Stimulated activated CD8-positive, alpha-beta memory T cell treated with anti-CD3 and anti-CD28 coated beads, Interleukin-15, amount 100 ng/mL, for 24 hours (primary cell): ENCODE results near the gene ARID1A.

Experiments used
- DNase-seq: peaks from one replicate; pipeline ENCODE4 v3.0.0-alpha.2; 2020; ENCODE audit warnings: low read depth

The ARID1A gene

DNA sequence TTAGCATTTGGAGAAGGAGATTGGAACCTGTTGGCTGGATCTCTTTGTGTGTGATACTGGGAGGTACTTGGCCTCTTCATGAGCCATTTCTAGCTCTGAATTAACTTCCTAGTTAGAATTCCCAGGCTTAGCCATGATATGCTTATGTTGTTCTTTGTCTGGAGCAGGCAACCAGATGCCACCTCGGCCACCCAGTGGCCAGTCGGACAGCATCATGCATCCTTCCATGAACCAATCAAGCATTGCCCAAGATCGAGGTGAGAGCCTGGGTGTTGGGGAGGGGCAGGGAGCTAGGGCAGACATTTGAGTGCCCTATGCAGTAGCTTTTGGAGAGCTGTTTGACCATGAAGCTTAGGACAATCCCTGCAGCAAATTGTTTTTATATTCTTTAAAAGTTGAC, 65.4 kb downstream of the ARID1A start:
- DNase-seq: no peak

- DNase-seq: no peak
Observed at GRCh38 chr1:26767714-26768113, 71.9 kb downstream of the ARID1A start.

GRCh38 chr1:26768755-26769154, 72.9 kb downstream of the ARID1A start:
- DNase-seq: no peak

DNA sequence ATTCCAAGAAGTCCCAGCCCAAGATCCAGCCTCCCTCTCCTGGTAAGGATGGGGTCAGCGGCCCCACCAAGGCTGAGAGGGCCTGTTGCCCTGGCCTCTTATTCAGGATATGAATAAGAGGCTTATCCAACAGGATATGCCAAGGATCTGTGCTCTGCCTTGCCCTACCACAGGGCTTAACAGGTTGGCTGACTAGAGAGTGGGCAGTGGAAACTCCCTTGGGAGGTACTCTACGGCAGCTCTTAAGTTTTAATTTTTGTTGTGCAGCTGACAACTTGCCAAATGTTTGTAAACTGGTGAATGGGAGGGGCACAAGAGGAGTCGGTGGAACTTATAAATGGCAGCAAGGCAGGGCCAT, 75.4 kb downstream of the ARID1A start:
- no peak for DNase-seq

DNA sequence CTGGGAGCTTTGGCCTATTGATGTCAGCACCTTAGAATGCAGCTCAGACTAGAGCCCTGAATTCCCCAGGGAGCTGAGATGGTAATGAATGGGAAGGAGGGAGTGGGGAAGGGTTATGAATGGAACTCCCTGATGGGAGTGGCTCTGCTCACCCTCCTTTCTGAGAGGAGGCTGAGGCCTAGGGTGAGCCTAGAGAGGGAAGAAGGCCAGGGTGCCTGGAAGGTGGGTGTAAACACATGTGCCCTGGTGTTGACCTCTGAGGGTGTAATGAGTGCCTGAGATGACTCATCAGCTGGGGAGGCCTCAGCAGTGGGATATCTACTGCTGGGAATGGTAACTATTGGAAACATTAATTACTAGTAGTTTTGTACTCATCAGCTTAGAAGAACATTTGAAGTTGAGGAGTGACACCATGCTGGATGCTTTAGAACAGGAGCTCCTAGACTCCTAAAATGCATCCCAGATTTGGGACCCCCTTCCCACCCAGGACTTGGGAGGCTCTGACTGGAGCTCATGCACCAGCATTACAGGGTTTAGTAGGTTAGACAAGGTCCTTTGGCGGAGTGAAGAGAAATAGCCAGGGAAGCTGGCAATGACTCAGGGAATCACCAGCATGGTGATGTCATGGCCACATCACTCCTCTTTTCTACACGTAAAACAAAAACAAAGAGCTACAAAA, 76.0 kb downstream of the ARID1A start:
- no peak for DNase-seq

DNA sequence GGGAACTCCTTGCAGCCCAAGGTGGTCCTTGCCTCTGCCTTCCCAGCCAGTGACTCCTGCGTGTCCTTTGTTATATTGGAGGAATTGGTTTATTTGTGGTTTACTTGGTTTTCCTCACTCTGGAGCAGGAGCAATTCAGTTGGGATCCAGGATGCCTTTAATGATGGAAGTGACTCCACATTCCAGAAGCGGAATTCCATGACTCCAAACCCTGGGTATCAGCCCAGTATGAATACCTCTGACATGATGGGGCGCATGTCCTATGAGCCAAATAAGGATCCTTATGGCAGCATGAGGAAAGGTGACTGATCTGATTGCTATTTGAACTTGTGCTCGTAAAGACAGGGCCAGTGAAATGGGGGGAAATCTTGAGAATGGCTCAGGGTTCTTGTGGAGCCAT, 76.9 kb downstream of the ARID1A start:
- DNase-seq: no peak

DNA sequence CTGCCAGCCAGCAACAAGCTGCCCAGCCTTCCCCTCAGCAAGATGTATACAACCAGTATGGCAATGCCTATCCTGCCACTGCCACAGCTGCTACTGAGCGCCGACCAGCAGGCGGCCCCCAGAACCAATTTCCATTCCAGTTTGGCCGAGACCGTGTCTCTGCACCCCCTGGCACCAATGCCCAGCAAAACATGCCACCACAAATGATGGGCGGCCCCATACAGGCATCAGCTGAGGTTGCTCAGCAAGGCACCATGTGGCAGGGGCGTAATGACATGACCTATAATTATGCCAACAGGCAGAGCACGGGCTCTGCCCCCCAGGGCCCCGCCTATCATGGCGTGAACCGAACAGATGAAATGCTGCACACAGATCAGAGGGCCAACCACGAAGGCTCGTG, 78.6 kb downstream of the ARID1A start:
- no peak for DNase-seq

- DNase-seq: no peak
Observed at GRCh38 chr1:26775666-26776065, 79.9 kb downstream of the ARID1A start.

DNA sequence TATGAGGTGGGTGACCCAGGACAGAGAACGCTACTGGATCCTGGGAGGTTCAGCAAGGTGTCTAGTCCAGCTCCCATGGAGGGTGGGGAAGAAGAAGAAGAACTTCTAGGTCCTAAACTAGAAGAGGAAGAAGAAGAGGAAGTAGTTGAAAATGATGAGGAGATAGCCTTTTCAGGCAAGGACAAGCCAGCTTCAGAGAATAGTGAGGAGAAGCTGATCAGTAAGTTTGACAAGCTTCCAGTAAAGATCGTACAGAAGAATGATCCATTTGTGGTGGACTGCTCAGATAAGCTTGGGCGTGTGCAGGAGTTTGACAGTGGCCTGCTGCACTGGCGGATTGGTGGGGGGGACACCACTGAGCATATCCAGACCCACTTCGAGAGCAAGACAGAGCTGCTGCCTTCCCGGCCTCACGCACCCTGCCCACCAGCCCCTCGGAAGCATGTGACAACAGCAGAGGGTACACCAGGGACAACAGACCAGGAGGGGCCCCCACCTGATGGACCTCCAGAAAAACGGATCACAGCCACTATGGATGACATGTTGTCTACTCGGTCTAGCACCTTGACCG, 83.4 kb downstream of the ARID1A start:
- no peak for DNase-seq

- no peak for DNase-seq
Observed at GRCh38 chr1:26780344-26780957, 84.6 kb downstream of the ARID1A start.

GRCh38 chr1:26781206-26781825, 85.5 kb downstream of the ARID1A start:
- DNase-seq: no peak

DNA sequence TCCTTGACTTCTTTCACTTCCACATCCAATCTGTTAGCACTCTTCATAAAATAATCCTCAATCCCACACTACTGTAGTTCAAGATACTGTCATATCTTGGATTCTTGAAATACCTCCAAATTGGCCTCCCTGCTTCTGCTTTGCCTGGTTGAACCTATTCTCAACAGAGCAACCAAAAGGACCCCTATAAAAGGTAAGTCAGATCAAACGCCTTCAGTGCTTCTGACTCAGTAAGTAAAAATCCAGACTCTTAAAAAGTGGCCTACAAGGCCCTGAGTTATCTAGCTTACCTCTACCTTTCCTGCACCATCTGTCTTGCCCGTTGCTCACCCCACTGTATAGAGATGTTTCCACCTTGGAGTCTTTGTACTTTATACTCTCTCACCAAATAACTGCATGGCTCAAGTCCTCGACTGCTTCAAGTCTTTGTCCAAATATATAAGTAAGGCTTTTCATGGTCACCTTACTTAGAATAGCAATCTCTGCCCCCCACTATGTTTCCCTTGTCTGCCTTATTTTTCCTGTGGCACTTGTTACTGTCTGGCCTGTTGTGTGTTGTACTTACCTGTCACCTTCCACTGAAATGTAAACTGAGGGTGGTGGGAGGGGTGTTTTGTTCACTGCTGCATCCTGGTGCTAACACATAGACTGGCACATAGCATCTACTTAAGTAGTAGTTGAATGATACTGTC, 86.9 kb downstream of the ARID1A start:
- no peak for DNase-seq

GRCh38 chr1:26783646-26784022, 87.8 kb downstream of the ARID1A start:
- DNase-seq: no peak

GRCh38 chr1:26784023-26784871, 88.4 kb downstream of the ARID1A start:
- DNase-seq: no peak

GRCh38 chr1:26784886-26785285, 89.1 kb downstream of the ARID1A start:
- no peak for DNase-seq

GRCh38 chr1:26785611-26786436, 90.0 kb downstream of the ARID1A start:
- DNase-seq: no peak

- DNase-seq: no peak
Observed at GRCh38 chr1:26786437-26787380, 90.9 kb downstream of the ARID1A start.

GRCh38 chr1:26787381-26787705, 91.5 kb downstream of the ARID1A start:
- DNase-seq: peak; percentile 25

DNA sequence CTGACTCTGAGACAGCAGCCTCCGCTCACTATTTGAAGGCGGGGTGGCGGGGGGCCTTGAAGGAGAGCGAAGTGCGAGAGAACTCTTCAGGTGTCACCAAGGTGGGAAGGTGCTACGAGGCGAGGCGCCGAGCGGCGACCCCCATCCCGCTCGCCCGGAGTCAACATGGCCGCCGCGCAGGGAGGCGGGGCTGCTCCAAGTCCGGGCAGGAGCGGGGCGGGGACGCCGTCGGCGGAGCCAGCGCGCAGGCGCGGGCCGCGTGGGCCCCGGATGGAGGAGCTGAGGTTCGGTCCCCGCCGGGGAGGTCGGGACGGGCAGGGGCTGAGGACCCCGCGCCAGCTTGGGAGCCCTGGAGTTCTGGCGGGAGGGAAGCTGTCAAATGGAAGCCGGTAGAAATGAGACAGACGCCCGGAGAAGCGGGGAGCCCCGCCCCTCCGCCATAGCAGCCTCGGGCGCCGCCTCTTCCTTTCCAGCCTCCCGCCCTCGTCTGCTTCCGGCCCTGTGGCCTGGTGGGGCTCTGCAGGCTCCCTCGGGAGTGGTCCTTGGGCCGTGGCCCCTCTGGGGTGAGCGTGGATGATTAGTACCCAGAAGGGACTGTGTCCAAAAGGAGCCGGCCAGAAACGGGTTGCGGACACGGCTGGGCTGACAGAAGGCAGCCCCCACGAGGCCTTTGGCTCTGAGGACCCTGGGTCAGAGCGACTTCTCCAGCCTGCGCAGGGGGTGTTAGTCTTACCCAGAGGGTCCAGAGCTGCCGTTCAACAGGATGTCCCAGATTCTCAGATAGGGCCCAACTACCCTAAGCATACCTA, 92.1 kb downstream of the ARID1A start, which contains the start of gene PIGV:
TSS of gene PIGV (plus strand) at position 245 of the 809 bp plus-strand sequence. CDS start 2,866 bp downstream, outside the sequence.
- DNase-seq: peak; percentile 86
